Stimulated activated CD8-positive, alpha-beta memory T cell treated with anti-CD3 and anti-CD28 coated beads, Interleukin-7, amount 100 ng/mL, for 4 hours (primary cell): ENCODE results near the gene HSPA12A.

ENCODE experiments used
- DNase-seq, 2 donors: peaks; one replicate each; pipeline ENCODE4 v3.0.0-alpha.2; 2020; ENCODE audit warnings: low read depth in 2 of 2

The HSPA12A gene

GRCh38 chr10:116669080-116669479 lies 73.3 kb downstream of the HSPA12A start:
- no peak for DNase-seq

GRCh38 chr10:116668446-116668845 lies 73.9 kb downstream of the HSPA12A start:
- no peak for DNase-seq

- DNase-seq, result no peak
Measured at GRCh38 chr10:116668018-116668417, 74.3 kb downstream of the HSPA12A start.

GRCh38 chr10:116667484-116667883 lies 74.9 kb downstream of the HSPA12A start:
- DNase-seq, result no peak

- DNase-seq, result no peak
Measured at GRCh38 chr10:116665541-116666125, 76.7 kb downstream of the HSPA12A start.

- no peak for DNase-seq
Measured at GRCh38 chr10:116664631-116665030, 77.7 kb downstream of the HSPA12A start.

GRCh38 chr10:116663342-116663741 lies 79.0 kb downstream of the HSPA12A start:
- DNase-seq, result no peak

- no peak for DNase-seq
Measured at GRCh38 chr10:116660860-116661259, 81.5 kb downstream of the HSPA12A start.

GRCh38 chr10:116659049-116659670 lies 83.2 kb downstream of the HSPA12A start:
- DNase-seq, result no peak

- no peak for DNase-seq
Measured at GRCh38 chr10:116657863-116658551, 84.4 kb downstream of the HSPA12A start.

- no peak for DNase-seq
Measured at GRCh38 chr10:116656044-116656443, 86.3 kb downstream of the HSPA12A start.

GRCh38 chr10:116655568-116655967 lies 86.8 kb downstream of the HSPA12A start:
- no peak for DNase-seq

GRCh38 chr10:116654816-116655215 lies 87.5 kb downstream of the HSPA12A start:
- no peak for DNase-seq

GRCh38 chr10:116653885-116654284 lies 88.5 kb downstream of the HSPA12A start:
- no peak for DNase-seq

GRCh38 chr10:116648903-116649302 lies 93.5 kb downstream of the HSPA12A start:
- no peak for DNase-seq

GRCh38 chr10:116646502-116646901 lies 95.9 kb downstream of the HSPA12A start:
- DNase-seq, result no peak

GRCh38 chr10:116637830-116638229 lies 104.5 kb downstream of the HSPA12A start:
- no peak for DNase-seq

GRCh38 chr10:116636976-116637375 lies 105.4 kb downstream of the HSPA12A start:
- no peak for DNase-seq

GRCh38 chr10:116636385-116636784 lies 106.0 kb downstream of the HSPA12A start:
- no peak for DNase-seq

GRCh38 chr10:116634126-116634975 lies 108.0 kb downstream of the HSPA12A start:
- no peak for DNase-seq

- no peak for DNase-seq
Measured at GRCh38 chr10:116633216-116633600, 109.2 kb downstream of the HSPA12A start.

GRCh38 chr10:116632596-116633215 lies 109.7 kb downstream of the HSPA12A start:
- no peak for DNase-seq
